SK-N-SH (cell line): ENCODE data around the gene TMEM255B. TPM values are rescaled to one million over a fixed set of nuclear protein-coding genes. Genes with fewer than 3 reads are reported as not detected.

ENCODE experiments used
- CTCF ChIA-PET: fragments of 300-600, 350-600 bp; formaldehyde crosslinking; extraction: SDS; loops from one replicate; lab custom pipeline; 2021; lab: Yijun Ruan, JAX
- POLR2A ChIA-PET: fragments of 350-600 bp; sonication (Branson Sonifier 250); formaldehyde crosslinking; extraction: SDS; loops from one replicate; lab custom pipeline; 2020; ENCODE audit warnings: antibody characterized with exemption, inconsistent platforms; lab: Yijun Ruan, JAX
- DNase-seq: peaks from one replicate; pipeline ENCODE4 v3.0.0; 2012
- H2AFZ ChIP-seq: fragments of 200-600 bp; sonication (generic); 2 replicates; pipeline ENCODE4 v1.8.1; 2016; ENCODE audit warnings: antibody characterized with exemption, mild to moderate bottlenecking, low read depth
- H3F3A ChIP-seq: fragments of 200-600 bp; sonication (generic); replicated peaks from 2 replicates; pipeline ENCODE3; 2016; ENCODE audit warnings: antibody characterized with exemption, mild to moderate bottlenecking; ENCODE audit not compliant: insufficient read depth
- H3K27ac ChIP-seq, 2 experiments: fragments of 200-500 bp in 1 of 2; fragments of 200-600 bp in 1 of 2; sonication (Bioruptor generic) in 1 of 2; sonication (generic), shearing (Covaris generic) in 1 of 2; 2 replicates each; pipeline versions ENCODE4 v1.5.1 to v1.6.1; 2014 to 2016; ENCODE audit warnings: low read depth in 2 of 2, inconsistent platforms in 1 of 2, low read length in 1 of 2, mild to moderate bottlenecking in 1 of 2, mixed read lengths in 1 of 2
- H3K27me3 ChIP-seq: fragments of 200-600 bp; sonication (generic), shearing (Covaris generic); 2 replicates; pipeline ENCODE4 v1.6.1; 2016; ENCODE audit warnings: mixed run types; ENCODE audit not compliant: insufficient read depth
- H3K36me3 ChIP-seq, 2 experiments: fragments of 200-500 bp in 1 of 2; fragments of 200-600 bp in 1 of 2; sonication (Bioruptor generic) in 1 of 2; sonication (generic) in 1 of 2; replicated peaks in 1 of 2; 2 replicates each; pipeline versions ENCODE3 to v1.5.1; 2014 to 2016; ENCODE audit warnings: low read length in 1 of 2, mild to moderate bottlenecking in 1 of 2; ENCODE audit not compliant: insufficient read depth in 2 of 2, control insufficient read depth in 1 of 2
- H3K4me1 ChIP-seq, 2 experiments: fragments of 200-500 bp in 1 of 2; fragments of 200-600 bp in 1 of 2; sonication (Bioruptor generic) in 1 of 2; sonication (generic), shearing (Covaris generic) in 1 of 2; 2 replicates each; pipeline versions ENCODE4 v1.5.1 to v1.6.1; 2014 to 2016; ENCODE audit warnings: low read depth in 1 of 2, low read length in 1 of 2, mixed run types in 1 of 2; ENCODE audit not compliant: insufficient read depth in 2 of 2, control insufficient read depth in 1 of 2
- H3K4me2 ChIP-seq: fragments of 200-600 bp; sonication (generic), shearing (Covaris generic); 2 replicates; pipeline ENCODE4 v1.6.1; 2017; ENCODE audit warnings: mixed run types
- H3K4me3 ChIP-seq, 2 experiments: fragments of 200-500 bp in 1 of 2; fragments of 200-600 bp in 1 of 2; sonication (Bioruptor generic) in 1 of 2; sonication (generic), shearing (Covaris generic) in 1 of 2; 2 replicates each; pipeline versions ENCODE4 v1.5.1 to v1.8.1; 2014 to 2016; ENCODE audit warnings: low read depth in 2 of 2, inconsistent platforms in 1 of 2, low read length in 1 of 2, mild to moderate bottlenecking in 1 of 2, mixed read lengths in 1 of 2, moderate library complexity in 1 of 2
- H3K79me2 ChIP-seq: fragments of 200-600 bp; sonication (generic); 2 replicates; pipeline ENCODE4 v1.8.1; 2017; ENCODE audit warnings: mild to moderate bottlenecking; ENCODE audit not compliant: insufficient read depth
- H3K9ac ChIP-seq: fragments of 200-600 bp; sonication (generic); 2 replicates; pipeline ENCODE4 v1.6.1; 2017; ENCODE audit warnings: mixed run types
- H3K9me2 ChIP-seq: fragments of 200-600 bp; sonication (generic); 2 replicates; pipeline ENCODE4 v1.6.1; 2017; ENCODE audit warnings: mixed run types
- H3K9me3 ChIP-seq: fragments of 200-600 bp; sonication (generic); 2 replicates; pipeline ENCODE4 v1.6.1; 2017; ENCODE audit warnings: mixed run types, mild to moderate bottlenecking, moderate library complexity
- H4K20me1 ChIP-seq: fragments of 200-600 bp; sonication (generic); 2 replicates; pipeline ENCODE4 v1.6.1; 2017; ENCODE audit warnings: mild to moderate bottlenecking, mixed run types; ENCODE audit not compliant: insufficient read depth
- CHD2 ChIP-seq: fragments of 150-350 bp; IDR thresholded peaks from 2 replicates; pipeline ENCODE4 v1.6.1; 2018; ENCODE audit warnings: low read length; ENCODE audit not compliant: partially characterized antibody
- ELF1 ChIP-seq: IDR thresholded peaks from 2 replicates; pipeline ENCODE4 v1.4.0; 2012
- EP300 ChIP-seq, 2 experiments: IDR thresholded peaks; 2 replicates each; pipeline versions ENCODE4 v1.4.0 to v1.6.1; 2012; ENCODE audit warnings: borderline replicate concordance in 1 of 2, low read depth in 1 of 2, low read length in 1 of 2
- FOSL2 ChIP-seq: IDR thresholded peaks from 2 replicates; pipeline ENCODE4 v1.4.0; 2012; ENCODE audit warnings: low read depth, mild to moderate bottlenecking, moderate library complexity, borderline replicate concordance
- FOXJ3 ChIP-seq: sonication (generic); formaldehyde crosslinking; IDR thresholded peaks from 2 replicates; pipeline ENCODE4 v1.5.1; 2020; ENCODE audit warnings: mild to moderate bottlenecking, missing genetic modification reagents
- FOXM1 ChIP-seq: IDR thresholded peaks from 2 replicates; pipeline ENCODE4 v1.4.0; 2012; ENCODE audit warnings: low read depth, mild to moderate bottlenecking
- GABPA ChIP-seq: IDR thresholded peaks from 2 replicates; pipeline ENCODE4 v1.4.0; 2012; ENCODE audit warnings: low read depth, mild to moderate bottlenecking
- JUND ChIP-seq: IDR thresholded peaks from 2 replicates; pipeline ENCODE4 v1.4.0; 2012
- MEF2A ChIP-seq: IDR thresholded peaks from 2 replicates; pipeline ENCODE4 v1.4.0; 2012; ENCODE audit warnings: low read depth, borderline replicate concordance
- MXI1 ChIP-seq: IDR thresholded peaks from 2 replicates; pipeline ENCODE4 v1.6.1; 2012; ENCODE audit warnings: mild to moderate bottlenecking, low read depth, low read length, improper control_type of control experiment
- NRF1 ChIP-seq: IDR thresholded peaks from 2 replicates; pipeline ENCODE4 v1.6.1; 2012; ENCODE audit warnings: low read depth, mild to moderate bottlenecking, low read length
- RAD21 ChIP-seq: IDR thresholded peaks from 2 replicates; pipeline ENCODE4 v1.6.1; 2012; ENCODE audit warnings: mild to moderate bottlenecking, low read length
- RCOR1 ChIP-seq: fragments of 150-350 bp; IDR thresholded peaks from 2 replicates; pipeline ENCODE4 v1.6.1; 2017; ENCODE audit warnings: antibody characterized with exemption, low read length
- RFX5 ChIP-seq: IDR thresholded peaks from 2 replicates; pipeline ENCODE4 v1.6.1; 2012; ENCODE audit warnings: mild to moderate bottlenecking, improper control_type of control experiment, low read length
- SMC3 ChIP-seq: IDR thresholded peaks from 2 replicates; pipeline ENCODE4 v1.6.1; 2012; ENCODE audit warnings: low read depth, low read length, improper control_type of control experiment
- TCF12 ChIP-seq: IDR thresholded peaks from 2 replicates; pipeline ENCODE4 v1.4.0; 2012
- TEAD4 ChIP-seq: IDR thresholded peaks from 2 replicates; pipeline ENCODE4 v1.4.0; 2012; ENCODE audit warnings: mild to moderate bottlenecking, borderline replicate concordance; ENCODE audit not compliant: insufficient read depth
- YY1 ChIP-seq: IDR thresholded peaks from 2 replicates; pipeline ENCODE4 v1.4.0; 2012; ENCODE audit warnings: low read depth, mild to moderate bottlenecking
- WGBS: methylation state at CpG from one replicate; pipeline ENCODE4 v1.1.6; 2017; ENCODE audit warnings: low lambda C conversion rate; 5-methylcytosine and 5-hydroxymethylcytosine counted together
- polyA plus RNA-seq, 3 experiments: library from polyadenylated mRNA; depleted of rRNA; stranded (reverse); fragments of >200 nt; gene quantifications; 2 replicates each; pipeline ENCODE4 v1.2.3, GENCODE V29; 2012
- TF ChIP-seq, protein P1 (sequence below): IDR thresholded peaks from 2 replicates; pipeline ENCODE4 v1.6.1; 2012; ENCODE audit warnings: mild to moderate bottlenecking, low read depth, low read length, moderate library complexity
- TF ChIP-seq, protein P2 (sequence below): IDR thresholded peaks from 2 replicates; pipeline ENCODE4 v1.4.0; 2012; ENCODE audit warnings: low read depth
- TF ChIP-seq, protein P3 (sequence below): fragments of 150-350 bp; IDR thresholded peaks from 2 replicates; pipeline ENCODE4 v1.6.1; 2016; ENCODE audit warnings: mild to moderate bottlenecking, low read depth, low read length
- TF ChIP-seq, protein P4 (sequence below): IDR thresholded peaks from 2 replicates; pipeline ENCODE4 v1.4.0; 2012; ENCODE audit warnings: low read depth, borderline replicate concordance

The TMEM255B gene
- polyA plus RNA-seq, 1 of the 3 experiments (the other 2 are of a cell fraction) = 14.8 TPM

DNA sequence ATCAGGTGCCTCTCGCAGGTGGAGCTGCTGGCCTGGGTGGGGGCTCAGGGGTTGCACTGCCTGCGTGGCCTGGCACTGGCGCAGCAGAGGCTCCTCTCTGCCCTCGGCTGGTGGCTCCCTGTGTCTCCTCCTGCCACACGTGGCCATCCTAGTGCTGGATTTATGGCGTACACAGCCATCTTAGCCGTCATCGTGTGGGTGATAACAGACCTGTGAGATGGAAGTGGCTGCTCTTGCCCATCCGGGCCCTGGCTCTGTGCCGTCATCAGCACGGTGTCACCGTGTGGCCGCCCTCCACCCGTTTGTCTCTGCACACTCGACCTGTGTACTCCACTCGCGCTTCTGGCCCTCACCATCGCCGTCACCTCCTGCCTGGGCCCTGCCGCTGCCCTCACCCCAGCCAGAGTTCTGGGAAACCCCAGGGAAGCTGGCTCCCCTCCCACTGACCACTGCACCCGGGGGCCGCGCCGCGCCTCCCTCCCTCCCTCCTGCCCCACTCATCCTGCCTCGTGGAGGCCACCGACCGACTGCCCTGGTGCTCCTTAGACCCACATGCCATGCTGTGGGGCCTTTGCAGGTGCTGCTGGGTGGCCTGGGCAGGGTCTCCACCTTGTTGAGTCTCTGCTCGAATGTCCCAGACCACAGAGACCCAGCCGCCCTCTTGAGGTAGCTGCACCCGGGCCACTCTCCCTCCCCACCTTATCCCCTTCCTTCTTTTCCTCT is 29.5 kb downstream of the TMEM255B start:
- Histone ChIP-seq H3F3A (peaks cover 7% of the 10 kb centered on the region), H3K9me3 (no peaks in the 10 kb centered on the region), H3K27ac (no peak overlapping the region), H3K9me2 (no peaks in the 10 kb centered on the region), H3K9ac (no peak overlapping the region), H3K4me1 (no peaks in the 10 kb centered on the region; a peak in 1 of 4 replicates), H3K4me2 (no peak overlapping the region), H3K79me2 (no peaks in the 10 kb centered on the region), H3K4me3 (no peak overlapping the region), H3K36me3 (no peaks in the 10 kb centered on the region), H3K27me3 (no peaks in the 10 kb centered on the region), H4K20me1 (no peaks in the 10 kb centered on the region), H2AFZ (no peak overlapping the region)
- no peak for DNase-seq
- ChIA-PET POLR2A (no interaction called here), CTCF (no interaction called here)
- 84% methylated on average over 22 of the region's 31 CpGs for WGBS
- no peak for TF ChIP-seq NRF1
- TF ChIP-seq JUND = no peak
- no peak for TF ChIP-seq EP300 (IDR thresholded peaks at IDR 0.05; ENCODE audit: borderline replicate concordance in 1 of 2, low read depth in 1 of 2, low read length in 1 of 2)
- no peak for TF ChIP-seq ELF1
- TF ChIP-seq FOSL2 = no peak
- no peak for TF ChIP-seq GABPA
- TF ChIP-seq MXI1 = no peak

DNA sequence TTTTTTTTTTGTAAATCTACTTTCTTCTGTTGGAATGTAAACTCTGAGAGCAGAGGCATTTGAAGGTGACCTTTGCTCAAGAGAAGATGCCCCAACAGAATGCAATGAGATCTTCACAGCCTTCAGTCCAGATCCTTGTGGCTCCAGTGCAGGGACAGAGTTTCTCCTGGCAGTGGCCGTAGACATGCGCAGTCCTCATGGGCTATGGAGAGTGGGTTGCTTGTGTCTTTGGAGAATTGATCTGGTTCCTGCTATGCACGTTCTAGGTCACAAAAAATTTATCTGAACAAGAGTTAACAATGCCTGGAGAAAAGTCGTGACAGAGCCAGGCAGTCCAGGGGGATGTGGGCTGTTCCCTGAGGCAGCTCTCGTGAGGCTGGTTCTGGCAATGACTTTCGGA is 30.1 kb downstream of the TMEM255B start:
- H3K9ac ChIP-seq = no peak overlapping the region
- TF ChIP-seq RAD21 (no peak), TCF12 (no peak), RCOR1 (no peak), NRF1 (no peak), RFX5 (no peak), GABPA (no peak), FOXM1 (no peak), JUND (no peak), MEF2A (no peak), CHD2 (no peak), TEAD4 (no peak), SMC3 (no peak), FOXJ3 (no peak), EP300 (IDR thresholded peaks at IDR 0.05; ENCODE audit: borderline replicate concordance in 1 of 2, low read depth in 1 of 2, low read length in 1 of 2) (no peak), YY1 (no peak), ELF1 (no peak)
- TF ChIP-seq, protein P1, sequence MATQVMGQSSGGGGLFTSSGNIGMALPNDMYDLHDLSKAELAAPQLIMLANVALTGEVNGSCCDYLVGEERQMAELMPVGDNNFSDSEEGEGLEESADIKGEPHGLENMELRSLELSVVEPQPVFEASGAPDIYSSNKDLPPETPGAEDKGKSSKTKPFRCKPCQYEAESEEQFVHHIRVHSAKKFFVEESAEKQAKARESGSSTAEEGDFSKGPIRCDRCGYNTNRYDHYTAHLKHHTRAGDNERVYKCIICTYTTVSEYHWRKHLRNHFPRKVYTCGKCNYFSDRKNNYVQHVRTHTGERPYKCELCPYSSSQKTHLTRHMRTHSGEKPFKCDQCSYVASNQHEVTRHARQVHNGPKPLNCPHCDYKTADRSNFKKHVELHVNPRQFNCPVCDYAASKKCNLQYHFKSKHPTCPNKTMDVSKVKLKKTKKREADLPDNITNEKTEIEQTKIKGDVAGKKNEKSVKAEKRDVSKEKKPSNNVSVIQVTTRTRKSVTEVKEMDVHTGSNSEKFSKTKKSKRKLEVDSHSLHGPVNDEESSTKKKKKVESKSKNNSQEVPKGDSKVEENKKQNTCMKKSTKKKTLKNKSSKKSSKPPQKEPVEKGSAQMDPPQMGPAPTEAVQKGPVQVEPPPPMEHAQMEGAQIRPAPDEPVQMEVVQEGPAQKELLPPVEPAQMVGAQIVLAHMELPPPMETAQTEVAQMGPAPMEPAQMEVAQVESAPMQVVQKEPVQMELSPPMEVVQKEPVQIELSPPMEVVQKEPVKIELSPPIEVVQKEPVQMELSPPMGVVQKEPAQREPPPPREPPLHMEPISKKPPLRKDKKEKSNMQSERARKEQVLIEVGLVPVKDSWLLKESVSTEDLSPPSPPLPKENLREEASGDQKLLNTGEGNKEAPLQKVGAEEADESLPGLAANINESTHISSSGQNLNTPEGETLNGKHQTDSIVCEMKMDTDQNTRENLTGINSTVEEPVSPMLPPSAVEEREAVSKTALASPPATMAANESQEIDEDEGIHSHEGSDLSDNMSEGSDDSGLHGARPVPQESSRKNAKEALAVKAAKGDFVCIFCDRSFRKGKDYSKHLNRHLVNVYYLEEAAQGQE = no peak
- TF ChIP-seq, protein P2, sequence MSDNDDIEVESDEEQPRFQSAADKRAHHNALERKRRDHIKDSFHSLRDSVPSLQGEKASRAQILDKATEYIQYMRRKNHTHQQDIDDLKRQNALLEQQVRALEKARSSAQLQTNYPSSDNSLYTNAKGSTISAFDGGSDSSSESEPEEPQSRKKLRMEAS = no peak
- TF ChIP-seq, protein P3, sequence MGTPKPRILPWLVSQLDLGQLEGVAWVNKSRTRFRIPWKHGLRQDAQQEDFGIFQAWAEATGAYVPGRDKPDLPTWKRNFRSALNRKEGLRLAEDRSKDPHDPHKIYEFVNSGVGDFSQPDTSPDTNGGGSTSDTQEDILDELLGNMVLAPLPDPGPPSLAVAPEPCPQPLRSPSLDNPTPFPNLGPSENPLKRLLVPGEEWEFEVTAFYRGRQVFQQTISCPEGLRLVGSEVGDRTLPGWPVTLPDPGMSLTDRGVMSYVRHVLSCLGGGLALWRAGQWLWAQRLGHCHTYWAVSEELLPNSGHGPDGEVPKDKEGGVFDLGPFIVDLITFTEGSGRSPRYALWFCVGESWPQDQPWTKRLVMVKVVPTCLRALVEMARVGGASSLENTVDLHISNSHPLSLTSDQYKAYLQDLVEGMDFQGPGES = no peak
- TF ChIP-seq, protein P4, sequence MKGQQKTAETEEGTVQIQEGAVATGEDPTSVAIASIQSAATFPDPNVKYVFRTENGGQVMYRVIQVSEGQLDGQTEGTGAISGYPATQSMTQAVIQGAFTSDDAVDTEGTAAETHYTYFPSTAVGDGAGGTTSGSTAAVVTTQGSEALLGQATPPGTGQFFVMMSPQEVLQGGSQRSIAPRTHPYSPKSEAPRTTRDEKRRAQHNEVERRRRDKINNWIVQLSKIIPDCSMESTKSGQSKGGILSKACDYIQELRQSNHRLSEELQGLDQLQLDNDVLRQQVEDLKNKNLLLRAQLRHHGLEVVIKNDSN = no peak
- TF ChIP-seq, all 33 proteins: peak for 0
- no peaks in the 10 kb centered on the region for H3K79me2 ChIP-seq
- no peak overlapping the region for H3K4me2 ChIP-seq
- H3K27ac ChIP-seq = no peak overlapping the region
- H3K27me3 ChIP-seq = no peaks in the 10 kb centered on the region
- no peak for DNase-seq
- H3F3A ChIP-seq = peaks cover 7% of the 10 kb centered on the region
- H3K9me2 ChIP-seq = no peaks in the 10 kb centered on the region
- H3K9me3 ChIP-seq = no peaks in the 10 kb centered on the region
- H3K36me3 ChIP-seq = no peaks in the 10 kb centered on the region
- H2AFZ ChIP-seq = no peak overlapping the region
- H3K4me3 ChIP-seq = no peak overlapping the region
- 85% methylated on average over 6 of the region's 6 CpGs for WGBS
- CTCF ChIA-PET = no interaction called here
- H3K4me1 ChIP-seq = no peaks in the 10 kb centered on the region; a peak in 1 of 4 replicates
- POLR2A ChIA-PET = no interaction called here
- H4K20me1 ChIP-seq = no peaks in the 10 kb centered on the region
